ENCODE data around the gene MED15. TPM values are rescaled to one million over a fixed set of nuclear protein-coding genes. Genes with fewer than 3 reads are reported as not detected.

MED15 gene
- total and polyA plus RNA-seq, 2 of the 4 experiments (the other 2 are of a cell fraction) = 19.0 to 68.8 TPM

DNA sequence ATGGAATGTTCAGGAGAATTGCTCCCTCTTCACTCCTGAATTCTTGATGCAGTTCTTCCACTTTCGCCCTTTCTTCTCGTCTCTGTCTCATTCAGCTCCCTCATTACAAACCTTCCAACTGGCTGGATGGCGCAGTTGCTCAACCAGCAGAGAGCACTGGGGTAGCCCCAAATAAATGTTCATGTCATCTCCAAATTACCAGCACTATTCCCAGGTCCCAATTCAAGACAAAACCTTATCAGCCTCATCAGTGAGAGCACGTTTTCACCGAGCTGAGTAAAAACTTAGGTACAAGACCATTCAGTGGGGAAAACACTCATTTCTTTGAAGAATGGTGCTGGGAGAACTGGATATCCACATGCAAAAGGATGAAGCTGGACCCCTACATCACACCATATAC, 120.0 kb downstream of the MED15 start:
- Histone ChIP-seq H4K8ac (ENCODE audit: low read depth in 2 of 2, low read length in 2 of 2) (no peak overlapping the region), H3K23ac (ENCODE audit: low read depth, low read length) (no peak overlapping the region), H3K14ac (replicated peaks; ENCODE audit: low read depth, low read length) (no peak overlapping the region), H3K36me3 (ENCODE audit: control insufficient read depth, insufficient read depth, low read length) (no peaks in the 10 kb centered on the region), H2BK120ac (ENCODE audit: low read depth, low read length) (no peak overlapping the region), H2AFZ (replicated peaks; ENCODE audit: low read length, poor library complexity) (no peak overlapping the region), H2AK5ac (ENCODE audit: low read depth, low read length) (no peak overlapping the region), H3K9me3 (ENCODE audit: control insufficient read depth, insufficient read depth, low read length) (no peaks in the 10 kb centered on the region), H3K27me3 (ENCODE audit: control insufficient read depth, insufficient read depth, low read length) (peaks cover 57% of the 10 kb centered on the region), H3K4me2 (ENCODE audit: low read depth, low read length) (no peak overlapping the region), H2BK15ac (ENCODE audit: low read depth, low read length) (no peak overlapping the region), H4K20me1 (ENCODE audit: insufficient read depth, low read length) (no peaks in the 10 kb centered on the region), H2AK9ac (replicated peaks; ENCODE audit: low read depth, low read length, poor library complexity) (no peak overlapping the region), H3K18ac (ENCODE audit: low read depth, low read length) (no peak overlapping the region), H2BK5ac (ENCODE audit: low read depth, low read length, poor library complexity, severe bottlenecking) (no peak overlapping the region), H3K4me3 (ENCODE audit: insufficient read depth, low read depth, low read length) (no peak overlapping the region), H3K4ac (ENCODE audit: low read depth, low read length) (no peak overlapping the region), H3K79me1 (ENCODE audit: low read depth in 1 of 2, low read length in 2 of 2) (no peaks in the 10 kb centered on the region), H3K27ac (ENCODE audit: insufficient read depth, low read length) (no peak overlapping the region), H3K4me1 (ENCODE audit: control insufficient read depth, insufficient read depth, low read length) (no peaks in the 10 kb centered on the region), H4K91ac (ENCODE audit: insufficient read depth, low read depth, low read length) (no peak overlapping the region), H3K56ac (ENCODE audit: extremely low read depth, insufficient read depth, low read length) (no peak overlapping the region), H3K9ac (ENCODE audit: low read depth, low read length) (no peak overlapping the region), H3K9me1 (ENCODE audit: insufficient read depth, low read length) (no peaks in the 10 kb centered on the region), H4K5ac (ENCODE audit: low read depth, low read length) (no peak overlapping the region), H2BK20ac (ENCODE audit: low read depth, low read length) (no peak overlapping the region)
- DNase-seq (no peak), ATAC-seq (ENCODE audit: low read depth) (no peak)
- ChIA-PET CTCF (no interaction called here), POLR2A (ENCODE audit: unreplicated experiment) (no interaction called here)
- TF ChIP-seq CHD1 (IDR thresholded peaks at IDR 0.05; ENCODE audit: low read depth, low read length) (no peak), FOS (IDR thresholded peaks at IDR 0.05; ENCODE audit: low read depth, low read length) (no peak), MXI1 (IDR thresholded peaks at IDR 0.05; ENCODE audit: borderline replicate concordance, low read depth, low read length) (no peak), RFX5 (IDR thresholded peaks at IDR 0.05; ENCODE audit: low read depth, low read length) (no peak)
- TF ChIP-seq, protein P1, sequence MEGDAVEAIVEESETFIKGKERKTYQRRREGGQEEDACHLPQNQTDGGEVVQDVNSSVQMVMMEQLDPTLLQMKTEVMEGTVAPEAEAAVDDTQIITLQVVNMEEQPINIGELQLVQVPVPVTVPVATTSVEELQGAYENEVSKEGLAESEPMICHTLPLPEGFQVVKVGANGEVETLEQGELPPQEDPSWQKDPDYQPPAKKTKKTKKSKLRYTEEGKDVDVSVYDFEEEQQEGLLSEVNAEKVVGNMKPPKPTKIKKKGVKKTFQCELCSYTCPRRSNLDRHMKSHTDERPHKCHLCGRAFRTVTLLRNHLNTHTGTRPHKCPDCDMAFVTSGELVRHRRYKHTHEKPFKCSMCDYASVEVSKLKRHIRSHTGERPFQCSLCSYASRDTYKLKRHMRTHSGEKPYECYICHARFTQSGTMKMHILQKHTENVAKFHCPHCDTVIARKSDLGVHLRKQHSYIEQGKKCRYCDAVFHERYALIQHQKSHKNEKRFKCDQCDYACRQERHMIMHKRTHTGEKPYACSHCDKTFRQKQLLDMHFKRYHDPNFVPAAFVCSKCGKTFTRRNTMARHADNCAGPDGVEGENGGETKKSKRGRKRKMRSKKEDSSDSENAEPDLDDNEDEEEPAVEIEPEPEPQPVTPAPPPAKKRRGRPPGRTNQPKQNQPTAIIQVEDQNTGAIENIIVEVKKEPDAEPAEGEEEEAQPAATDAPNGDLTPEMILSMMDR (conservative IDR thresholded peaks at IDR 0.05; ENCODE audit: low read depth, low read length) = no peak
- BruUV-seq (replicated peaks) = no TSS peak
- intact Hi-C loops (cut with micrococcal nuclease) = loop anchor here (5.0 kb wide), 1 partner anchor 35 kb away; no protein-coding TSS in a partner anchor
- in situ Hi-C loops (cut with MboI; ENCODE audit: low sequenced_read_pairs) = no loop called here
- dilution Hi-C loops (cut with HindIII; ENCODE audit: low sequenced_read_pairs, unreplicated experiment) = no loop called here
- no CpG with 5 or more reads among the region's 5 CpGs for WGBS, 2 experiments (ENCODE audit: extremely low coverage in 2 of 2, insufficient read length in 1 of 2)

Measured in IMR-90 (cell line).